Measurements from ENCODE around the gene SPOCK1.
"Not testable (repeated sequence)": the region's sequence is repeated elsewhere in the genome, so short reads cannot be mapped to it uniquely, and the experiment has no call there.

Gene SPOCK1

GRCh38 chr5:137254119-137255090, 244.7 kb downstream of the SPOCK1 start:
- DNase-seq: no peak

- DNase-seq: no peak
These were observed 246.6 kb downstream of the SPOCK1 start for GRCh38 chr5:137252512-137252911.

DNA sequence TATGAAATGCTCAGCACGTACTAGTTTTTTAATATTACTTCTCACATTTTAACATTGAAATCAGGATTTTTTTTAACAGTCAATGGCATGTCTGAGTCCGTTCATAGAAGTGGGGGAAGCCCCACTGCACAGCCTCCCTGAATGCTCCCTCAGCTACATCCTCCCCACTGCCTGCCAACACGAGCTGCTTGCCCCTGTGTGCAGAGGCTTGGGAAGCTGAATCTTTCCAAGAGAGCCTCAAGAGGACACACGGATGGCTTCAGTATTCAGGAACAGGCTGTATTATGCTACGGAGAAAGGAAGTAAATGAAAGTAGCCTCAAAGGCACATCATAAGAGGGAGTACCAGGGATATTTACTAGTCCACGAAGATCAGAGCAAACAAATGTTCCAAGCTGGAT, 248.7 kb downstream of the SPOCK1 start:
- DNase-seq: no peak

DNA sequence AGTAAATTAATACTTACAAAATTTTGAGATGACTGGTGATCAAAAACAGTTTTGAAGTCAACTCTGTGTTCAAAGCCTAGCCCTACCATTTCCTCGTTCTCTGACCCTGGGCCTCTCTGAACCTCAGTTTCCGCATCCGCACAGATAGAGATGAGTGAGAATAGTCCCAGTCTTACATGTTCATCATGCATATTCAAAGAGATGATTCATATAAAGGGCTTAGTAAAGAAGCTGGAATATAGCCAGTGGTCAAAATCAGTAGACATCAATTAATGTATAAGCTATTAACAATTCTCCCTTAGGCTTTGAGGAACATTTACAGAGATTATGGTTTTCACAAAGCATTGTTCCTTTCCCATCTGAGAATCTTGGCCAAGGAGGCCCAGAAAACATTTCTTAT, 250.6 kb downstream of the SPOCK1 start:
- no peak for DNase-seq

DNA sequence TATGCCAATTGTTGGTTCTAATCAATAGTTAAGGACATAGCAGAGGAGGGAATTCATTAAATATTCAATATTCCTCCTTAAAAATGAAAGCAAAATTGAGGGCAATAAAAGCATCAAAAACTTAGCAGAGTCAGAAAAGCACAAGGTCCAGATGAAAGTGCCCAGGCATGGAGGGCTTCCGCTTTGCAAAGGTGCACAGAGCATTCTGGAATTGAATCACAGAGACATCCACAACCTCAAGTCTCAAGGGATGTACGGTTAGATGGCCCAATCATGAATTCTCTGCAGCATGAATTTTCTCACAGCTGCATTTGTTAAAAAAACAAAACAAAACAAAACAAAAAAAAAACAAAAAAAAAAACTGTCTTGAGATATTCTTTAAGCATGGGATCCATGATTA, 253.7 kb downstream of the SPOCK1 start:
- no peak for DNase-seq

- DNase-seq: no peak
These were observed 258.8 kb downstream of the SPOCK1 start for GRCh38 chr5:137240285-137240684.

DNA sequence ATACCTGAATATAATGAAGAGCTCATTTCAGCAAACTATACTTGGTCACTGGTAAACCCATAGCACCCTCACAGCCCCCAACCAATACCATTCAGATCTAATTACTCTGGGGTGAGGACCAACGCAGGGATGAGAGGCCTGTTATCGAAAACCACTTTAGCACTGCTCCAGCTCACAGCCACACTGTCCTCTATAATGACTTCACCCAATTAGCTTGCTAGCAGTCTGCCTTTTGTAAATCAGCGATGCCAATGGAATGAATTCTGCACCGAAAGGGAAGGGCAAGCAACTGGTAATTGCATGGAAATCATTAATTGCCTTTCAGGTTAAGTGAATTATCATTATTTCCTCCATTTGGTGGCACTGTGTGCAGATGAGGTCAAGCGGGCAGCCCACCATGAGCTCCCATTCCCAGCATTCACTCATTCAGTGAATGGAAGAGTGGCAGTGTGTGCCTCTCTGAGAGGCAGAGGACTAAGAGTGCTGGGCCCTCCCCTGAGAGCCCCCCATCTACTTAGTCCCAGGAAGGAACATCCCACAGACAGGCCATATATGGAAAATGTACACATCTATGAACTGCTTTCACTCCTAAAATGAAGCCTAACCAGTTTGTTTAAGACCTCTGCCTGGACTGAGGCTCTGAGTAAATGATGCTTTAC, 262.1 kb downstream of the SPOCK1 start:
- DNase-seq: no peak

DNA sequence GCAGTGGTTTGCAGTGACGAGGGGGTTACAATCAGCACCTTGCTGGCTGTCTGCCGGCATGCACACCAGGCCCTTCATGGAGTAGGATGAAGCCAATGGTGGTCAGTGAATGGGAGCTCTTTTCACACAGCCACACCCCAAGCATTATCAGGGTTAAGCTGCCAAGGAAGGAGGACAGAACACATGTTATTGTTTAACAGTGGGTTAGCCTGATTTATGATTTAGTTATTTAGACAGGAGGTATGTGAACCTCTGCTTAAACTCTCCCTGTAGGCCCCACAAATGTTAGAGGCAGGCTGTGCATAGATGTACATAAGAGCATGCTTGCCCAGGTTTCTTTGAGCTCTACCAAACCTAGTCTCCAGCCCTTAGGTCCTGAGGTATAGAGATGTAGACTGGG, 262.9 kb downstream of the SPOCK1 start:
- DNase-seq: no peak

DNA sequence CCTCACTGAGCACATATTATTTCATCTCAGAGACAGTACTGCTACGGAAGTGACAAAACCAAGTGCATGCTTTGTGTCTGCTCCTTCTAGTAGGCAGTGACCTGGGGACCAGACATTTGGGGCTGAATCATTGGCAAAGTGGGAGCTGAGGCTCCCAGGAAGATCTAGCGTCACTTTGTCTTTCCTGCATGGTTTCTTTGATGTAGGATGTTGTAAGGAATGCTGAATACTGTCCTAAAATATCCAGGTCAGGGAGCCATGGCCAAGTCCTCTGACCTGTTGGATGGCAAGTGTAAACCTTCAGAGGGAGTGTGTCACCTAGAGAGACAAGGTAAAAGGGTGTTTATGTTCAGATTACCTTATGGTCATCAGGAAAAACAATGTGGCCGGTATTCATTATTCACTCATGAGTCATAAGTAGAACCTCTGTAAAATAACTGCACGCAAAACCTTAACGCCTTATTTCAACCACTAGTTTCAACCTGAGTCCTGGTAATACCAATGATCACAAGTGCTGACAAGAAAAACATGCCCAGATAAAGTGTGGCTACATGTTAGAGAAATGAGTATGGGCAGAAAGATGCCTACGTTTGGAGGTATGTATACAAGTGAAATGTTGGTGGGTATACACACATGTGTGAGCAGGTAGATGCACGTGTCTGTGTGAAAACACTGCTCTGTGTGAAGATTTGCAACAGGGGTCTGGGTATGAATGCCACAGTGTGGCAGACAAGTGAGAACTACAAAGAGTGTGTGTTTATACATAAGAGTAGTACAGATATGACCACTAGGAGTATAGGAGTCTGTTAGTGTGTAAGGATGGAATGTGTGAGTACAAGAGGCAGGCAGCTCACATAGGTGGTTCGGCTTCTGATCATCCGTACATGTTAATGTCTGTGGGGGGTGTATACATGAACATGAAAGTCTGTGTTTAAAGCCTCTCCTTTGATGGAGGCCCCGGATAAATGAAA, 263.9 kb downstream of the SPOCK1 start:
- no peak for DNase-seq

DNA sequence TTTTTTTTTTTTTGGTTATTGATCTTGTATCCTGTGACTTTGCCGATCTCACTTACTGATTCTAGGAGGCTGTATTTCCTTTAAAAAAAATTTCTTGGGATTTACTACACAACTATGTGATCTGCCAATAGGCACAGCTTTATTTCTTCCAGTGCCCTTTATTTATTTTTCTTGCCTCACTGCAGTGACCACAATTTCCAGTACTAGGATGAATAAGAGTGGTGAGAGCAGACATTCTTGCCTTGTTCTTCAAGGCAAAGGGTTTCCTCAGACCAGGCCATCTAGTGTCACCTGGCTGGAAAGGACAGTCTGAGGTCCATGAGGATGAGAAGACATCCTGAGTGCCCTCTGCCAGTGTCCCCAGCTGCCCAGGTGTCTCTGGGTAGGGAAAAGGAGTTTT, 265.4 kb downstream of the SPOCK1 start:
- no peak for DNase-seq

GRCh38 chr5:137233304-137233703, 265.8 kb downstream of the SPOCK1 start:
- DNase-seq: not testable (repeated sequence)

DNA sequence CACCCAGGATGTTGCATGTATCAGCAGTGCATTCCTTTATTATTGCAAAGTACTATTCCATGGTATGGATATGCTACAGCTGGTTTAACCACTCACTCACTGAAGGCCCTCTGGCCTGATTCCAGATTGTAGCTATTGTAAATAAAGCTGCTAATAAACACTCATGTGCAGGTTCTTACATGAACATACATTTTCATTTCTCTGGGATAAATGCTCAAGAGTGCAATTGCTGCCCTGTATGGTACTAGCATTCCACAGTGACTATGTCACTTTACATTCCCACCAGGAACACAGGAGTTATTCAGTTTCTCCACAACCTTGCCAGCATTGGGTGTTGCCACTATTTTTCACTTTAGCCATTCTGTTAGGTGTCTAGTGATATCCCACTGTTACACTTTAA, 267.6 kb downstream of the SPOCK1 start:
- no peak for DNase-seq

DNA sequence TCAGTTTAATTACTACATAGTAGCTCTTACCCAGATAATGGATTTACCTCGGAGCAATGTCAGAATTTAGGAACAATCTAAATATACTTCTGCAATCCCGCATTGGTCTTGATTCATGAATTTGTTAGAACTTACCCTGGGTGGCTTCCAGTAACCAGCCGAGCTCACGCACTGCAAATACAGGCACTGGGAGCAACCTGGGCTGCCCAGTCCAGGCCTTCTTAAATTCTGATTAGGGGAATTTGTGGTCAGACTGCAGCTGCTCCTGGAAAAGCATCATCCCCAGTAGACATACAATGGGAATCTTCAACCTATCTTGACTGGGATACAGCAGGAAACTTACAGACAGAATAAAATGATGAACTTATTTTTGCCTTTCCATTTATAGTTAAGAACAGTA, 270.3 kb downstream of the SPOCK1 start:
- no peak for DNase-seq

GRCh38 chr5:137226081-137226480, 273.0 kb downstream of the SPOCK1 start:
- DNase-seq: no peak

DNA sequence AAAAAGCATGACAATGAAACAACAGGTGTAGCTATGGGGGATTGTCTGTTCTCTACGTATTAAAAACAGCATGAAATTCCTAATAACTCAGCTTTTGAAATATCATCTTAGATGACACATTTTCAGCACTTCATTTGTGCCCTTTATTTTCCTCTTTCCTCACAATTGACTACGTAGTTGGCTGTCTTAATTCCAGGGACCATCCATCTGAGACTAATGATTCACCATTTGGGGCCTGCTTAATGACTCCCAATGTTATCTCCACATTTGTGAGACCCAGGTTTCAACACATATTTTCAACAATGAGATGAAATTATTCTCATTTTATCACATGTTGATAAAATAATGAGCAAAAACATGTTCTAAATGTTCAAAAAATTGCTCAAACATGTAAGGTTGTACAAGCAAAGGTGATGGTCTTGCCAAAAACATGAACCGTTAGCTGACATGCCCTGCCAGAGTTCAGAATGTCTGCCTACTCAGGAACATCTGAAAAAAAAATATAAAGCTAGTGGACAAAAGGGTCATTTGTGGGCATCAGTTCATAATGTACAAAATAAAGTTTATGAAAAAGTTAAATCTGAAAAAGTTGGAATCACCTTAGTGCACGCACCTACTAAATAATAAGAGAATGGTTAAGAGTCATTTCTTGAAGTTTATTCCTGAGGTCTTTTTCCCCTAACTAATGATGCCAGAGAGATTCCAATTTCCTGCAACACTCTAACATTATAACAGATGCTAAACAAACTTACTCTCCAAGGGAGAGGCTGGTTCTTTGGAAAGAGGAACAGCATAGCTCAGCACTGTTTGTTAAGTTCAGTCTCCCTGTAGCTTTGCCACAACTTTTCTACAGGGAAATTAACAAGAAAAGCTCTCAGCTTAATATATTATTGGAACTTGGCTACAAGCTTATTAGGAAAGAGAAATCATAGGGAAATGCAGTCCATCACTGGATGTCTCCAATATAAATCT, 275.5 kb downstream of the SPOCK1 start:
- no peak for DNase-seq

DNA sequence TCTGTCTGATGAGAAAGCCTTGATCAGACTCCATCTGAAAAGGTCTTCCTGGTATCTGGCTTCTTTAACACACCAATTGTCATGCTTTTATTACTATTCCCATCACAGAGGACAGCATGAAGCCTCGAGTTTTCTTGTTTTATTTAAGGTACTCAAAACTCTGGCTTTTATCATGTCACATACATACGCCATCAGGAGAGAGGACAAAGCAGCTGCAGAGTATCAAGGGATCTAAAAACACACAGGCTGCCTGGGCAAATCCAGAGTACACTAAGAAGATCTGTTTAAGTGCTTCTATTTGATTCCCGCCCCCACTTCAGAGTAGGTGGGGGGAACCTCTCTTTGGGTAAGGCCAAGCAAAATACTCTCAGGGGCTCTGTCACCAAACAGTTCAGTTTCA, 277.2 kb downstream of the SPOCK1 start:
- no peak for DNase-seq

DNA sequence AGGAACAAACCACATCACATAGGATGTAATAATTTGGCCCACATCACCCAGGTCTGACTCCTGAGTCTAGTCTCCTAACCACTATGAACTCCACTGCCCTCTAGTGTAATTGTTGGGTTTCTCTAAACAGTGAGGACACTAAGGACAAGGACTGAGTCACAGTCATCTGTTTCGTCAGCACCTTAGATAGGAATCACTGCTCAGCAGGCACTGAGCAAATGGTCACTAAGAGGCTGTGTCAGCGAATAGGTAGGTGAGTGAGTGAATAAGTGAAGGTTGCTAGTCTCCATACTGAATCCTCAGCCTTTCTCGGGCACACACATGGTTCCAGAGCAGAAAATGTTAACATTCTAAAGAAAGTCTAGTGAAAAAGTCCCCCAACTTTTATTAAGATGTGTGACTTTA, 278.6 kb downstream of the SPOCK1 start:
- peak; percentile 33 for DNase-seq

GRCh38 chr5:137218896-137219295, 280.2 kb downstream of the SPOCK1 start:
- DNase-seq: no peak

DNA sequence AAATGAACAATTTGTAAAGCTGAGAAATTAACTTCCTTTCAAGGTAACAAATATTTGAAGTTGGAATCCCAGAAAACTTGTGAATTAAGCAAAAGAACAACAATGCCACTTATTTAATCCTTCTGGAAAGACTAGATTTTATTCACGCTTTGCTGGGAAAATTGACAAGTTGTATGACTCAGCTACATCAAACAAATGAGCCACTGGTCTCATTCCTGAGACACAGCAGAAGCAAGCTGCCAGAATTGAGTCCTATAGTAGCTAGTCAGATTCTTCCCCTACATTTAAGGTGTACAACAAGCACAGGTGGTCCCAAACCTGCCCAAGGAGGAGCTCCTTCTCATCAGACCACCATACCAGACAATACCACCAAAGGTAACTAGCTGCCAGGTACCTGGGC, 280.7 kb downstream of the SPOCK1 start:
- no peak for DNase-seq

GRCh38 chr5:137217599-137218200, 281.4 kb downstream of the SPOCK1 start:
- DNase-seq: no peak

- DNase-seq: no peak
These were observed 282.0 kb downstream of the SPOCK1 start for GRCh38 chr5:137216976-137217598.
